Progenitor cell of endocrine pancreas (in vitro differentiated cells): ENCODE measurements around the gene GRHL3. TPM values are rescaled to one million over a fixed set of nuclear protein-coding genes. Genes with fewer than 3 reads are reported as not detected.

Source experiments
- DNase-seq: peaks from one replicate; pipeline ENCODE4 v3.0.0; 2021; ENCODE audit warnings: low spot score; ENCODE audit not compliant: unreplicated experiment
- H3K27ac Mint-ChIP-seq: 2 replicates; pipeline ENCODE4 v1.8.0; 2021; ENCODE audit warnings: mild to moderate bottlenecking, moderate library complexity, mixed read lengths
- H3K27me3 Mint-ChIP-seq: 2 replicates; pipeline ENCODE4 v1.8.0; 2021; ENCODE audit warnings: mixed read lengths
- H3K36me3 Mint-ChIP-seq: 2 replicates; pipeline ENCODE4 v1.8.0; 2022; ENCODE audit warnings: mixed read lengths; ENCODE audit not compliant: insufficient read depth
- H3K4me1 Mint-ChIP-seq: 2 replicates; pipeline ENCODE4 v1.8.0; 2021; ENCODE audit warnings: low read depth, mixed read lengths
- H3K4me3 Mint-ChIP-seq: 2 replicates; pipeline ENCODE4 v1.8.0; 2021; ENCODE audit warnings: low read depth, mild to moderate bottlenecking, moderate library complexity, mixed read lengths
- H3K9me3 Mint-ChIP-seq: 2 replicates; pipeline ENCODE4 v1.8.0; 2021; ENCODE audit warnings: low read depth, mixed read lengths
- CTCF ChIP-seq: fragments of 200-600 bp; sonication (generic); IDR thresholded peaks from one replicate; pipeline ENCODE4 v1.5.0; 2021; ENCODE audit warnings: antibody characterized with exemption, mild to moderate bottlenecking; ENCODE audit not compliant: unreplicated experiment
- total RNA-seq: library from RNA; stranded (reverse); gene quantifications from 2 replicates; pipeline ENCODE4 v1.2.1, GENCODE V29; 2021

The GRHL3 gene
- total RNA-seq, 1 donor from 2014 or later: 4.9 TPM

- Mint-ChIP-seq H3K27ac (no peak overlapping the region), H3K4me1 (no peaks in the 10 kb centered on the region), H3K27me3 (peaks cover 3% of the 10 kb centered on the region), H3K9me3 (no peaks in the 10 kb centered on the region), H3K36me3 (peaks cover 1% of the 10 kb centered on the region), H3K4me3 (no peak overlapping the region)
- no peak for TF ChIP-seq CTCF
- no peak for DNase-seq
These were observed 43.9 kb downstream of the GRHL3 start for GRCh38 chr1:24362982-24363614.

GRCh38 chr1:24363994-24364393 is 44.8 kb downstream of the GRHL3 start:
- H3K4me1 Mint-ChIP-seq: no peaks in the 10 kb centered on the region
- TF ChIP-seq CTCF: no peak
- H3K36me3 Mint-ChIP-seq: peaks cover 1% of the 10 kb centered on the region
- no peak overlapping the region for H3K27ac Mint-ChIP-seq
- H3K4me3 Mint-ChIP-seq: no peak overlapping the region
- no peaks in the 10 kb centered on the region for H3K9me3 Mint-ChIP-seq
- no peak for DNase-seq
- peaks cover 3% of the 10 kb centered on the region for H3K27me3 Mint-ChIP-seq

GRCh38 chr1:24364605-24364974 is 45.4 kb downstream of the GRHL3 start:
- H3K27ac Mint-ChIP-seq: no peak overlapping the region
- H3K4me1 Mint-ChIP-seq: no peaks in the 10 kb centered on the region

GRCh38 chr1:24364975-24365678 is 46.0 kb downstream of the GRHL3 start:
- H3K4me3 Mint-ChIP-seq: no peak overlapping the region
- no peak for DNase-seq
- no peaks in the 10 kb centered on the region for H3K4me1 Mint-ChIP-seq
- no peak for TF ChIP-seq CTCF
- H3K9me3 Mint-ChIP-seq: no peaks in the 10 kb centered on the region
- H3K27ac Mint-ChIP-seq: no peak overlapping the region
- peaks cover 3% of the 10 kb centered on the region for H3K27me3 Mint-ChIP-seq
- peaks cover 1% of the 10 kb centered on the region for H3K36me3 Mint-ChIP-seq

More at GRCh38 chr1:24364605-24364974, 45.4 kb downstream of the GRHL3 start:
- H3K27me3 Mint-ChIP-seq: peaks cover 3% of the 10 kb centered on the region
- no peak for TF ChIP-seq CTCF
- no peak overlapping the region for H3K4me3 Mint-ChIP-seq
- DNase-seq: no peak
- no peaks in the 10 kb centered on the region for H3K9me3 Mint-ChIP-seq
- peaks cover 1% of the 10 kb centered on the region for H3K36me3 Mint-ChIP-seq

GRCh38 chr1:24366707-24367106 is 47.5 kb downstream of the GRHL3 start:
- Mint-ChIP-seq H3K4me1 (no peaks in the 10 kb centered on the region), H3K27ac (no peak overlapping the region), H3K9me3 (no peaks in the 10 kb centered on the region), H3K4me3 (no peak overlapping the region), H3K36me3 (peaks cover 3% of the 10 kb centered on the region), H3K27me3 (peaks cover 3% of the 10 kb centered on the region)
- no peak for TF ChIP-seq CTCF
- DNase-seq: no peak
